Nephron (organoid): Measurements from ENCODE around the gene PSAP.

ENCODE experiments used
- H3K27ac Mint-ChIP-seq, 3 experiments: 2 replicates each; pipeline ENCODE4 v1.8.0; 2020; ENCODE audit warnings: mixed read lengths in 3 of 3, mild to moderate bottlenecking in 2 of 3, moderate library complexity in 1 of 3
- H3K27me3 Mint-ChIP-seq: 2 replicates; pipeline ENCODE4 v1.8.0; 2021; ENCODE audit warnings: low read depth, mild to moderate bottlenecking, moderate library complexity, mixed read lengths
- H3K36me3 Mint-ChIP-seq: 2 replicates; pipeline ENCODE4 v1.8.0; 2020; ENCODE audit warnings: low read depth, mixed read lengths
- H3K4me1 Mint-ChIP-seq: 2 replicates; pipeline ENCODE4 v1.8.0; 2020; ENCODE audit warnings: mixed read lengths
- H3K4me3 Mint-ChIP-seq, 3 experiments: 2 replicates each; pipeline ENCODE4 v1.8.0; 2020; ENCODE audit warnings: mild to moderate bottlenecking in 3 of 3, mixed read lengths in 3 of 3, moderate library complexity in 2 of 3
- H3K9me3 Mint-ChIP-seq: 2 replicates; pipeline ENCODE4 v1.8.0; 2020; ENCODE audit warnings: mixed read lengths
- TF ChIP-seq, protein P1 (sequence below), 3 experiments: fragments of 200-600 bp; sonication (generic); IDR thresholded peaks; one replicate each; pipeline ENCODE4 v1.5.0; 2021; ENCODE audit warnings: antibody characterized with exemption in 3 of 3; ENCODE audit not compliant: unreplicated experiment in 3 of 3

PSAP gene

DNA sequence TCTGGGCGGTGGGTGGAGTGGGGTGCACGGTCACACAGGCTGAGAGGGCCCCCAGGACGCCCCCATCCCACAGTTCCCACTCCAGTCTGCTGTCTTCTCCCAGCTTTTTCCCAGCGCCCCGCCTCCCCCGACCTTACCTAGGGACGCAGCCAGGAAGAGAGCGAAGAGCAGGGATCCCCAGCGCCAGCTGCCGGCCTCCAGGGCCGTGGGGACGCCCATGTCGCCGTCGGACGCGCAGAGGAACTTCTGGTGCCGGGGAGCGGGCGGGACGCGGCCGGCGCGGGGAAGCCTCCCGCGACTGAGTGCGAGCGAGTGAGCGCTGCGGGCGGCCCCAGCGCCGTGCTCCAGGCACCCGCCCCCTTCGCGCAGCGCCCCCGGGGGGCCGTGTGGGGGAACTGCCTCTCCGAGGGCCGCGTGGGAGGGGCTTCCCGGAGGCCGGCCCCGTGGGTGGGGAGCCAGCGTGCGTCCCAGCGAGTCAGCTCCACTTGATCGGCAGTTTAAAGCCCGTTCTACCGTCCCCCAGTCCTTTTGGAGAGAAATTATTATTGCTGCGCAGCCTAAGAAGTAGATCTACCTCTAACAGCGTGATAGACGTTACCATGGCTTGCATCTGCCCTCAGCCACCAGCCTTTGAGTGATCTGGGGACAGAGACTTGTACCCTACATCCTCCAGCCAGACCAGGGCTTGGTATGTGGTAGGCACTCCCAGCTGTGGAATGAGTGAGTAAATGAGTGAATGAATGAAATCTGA, 77.7 kb downstream of the PSAP start, which contains the start of gene VSIR:
TSS of gene VSIR (minus strand) at position 300 of the 751 bp plus-strand sequence. CDS start at position 219, 81 bp downstream.
- Mint-ChIP-seq H3K4me3 (peak within 1 kb of the TSS; percentile 72 to 79 (median 73)), H3K27ac (peak within 1 kb of the TSS in 1 of 3 experiments; percentile 36), H3K27me3 (peaks cover 31% of the 10 kb centered on the region), H3K9me3 (no peaks in the 10 kb centered on the region), H3K4me1 (peaks cover 35% of the 10 kb centered on the region), H3K36me3 (no peaks in the 10 kb centered on the region)
- TF ChIP-seq, protein P1, sequence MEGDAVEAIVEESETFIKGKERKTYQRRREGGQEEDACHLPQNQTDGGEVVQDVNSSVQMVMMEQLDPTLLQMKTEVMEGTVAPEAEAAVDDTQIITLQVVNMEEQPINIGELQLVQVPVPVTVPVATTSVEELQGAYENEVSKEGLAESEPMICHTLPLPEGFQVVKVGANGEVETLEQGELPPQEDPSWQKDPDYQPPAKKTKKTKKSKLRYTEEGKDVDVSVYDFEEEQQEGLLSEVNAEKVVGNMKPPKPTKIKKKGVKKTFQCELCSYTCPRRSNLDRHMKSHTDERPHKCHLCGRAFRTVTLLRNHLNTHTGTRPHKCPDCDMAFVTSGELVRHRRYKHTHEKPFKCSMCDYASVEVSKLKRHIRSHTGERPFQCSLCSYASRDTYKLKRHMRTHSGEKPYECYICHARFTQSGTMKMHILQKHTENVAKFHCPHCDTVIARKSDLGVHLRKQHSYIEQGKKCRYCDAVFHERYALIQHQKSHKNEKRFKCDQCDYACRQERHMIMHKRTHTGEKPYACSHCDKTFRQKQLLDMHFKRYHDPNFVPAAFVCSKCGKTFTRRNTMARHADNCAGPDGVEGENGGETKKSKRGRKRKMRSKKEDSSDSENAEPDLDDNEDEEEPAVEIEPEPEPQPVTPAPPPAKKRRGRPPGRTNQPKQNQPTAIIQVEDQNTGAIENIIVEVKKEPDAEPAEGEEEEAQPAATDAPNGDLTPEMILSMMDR (IDR thresholded peaks at IDR 0.05; ENCODE audit: unreplicated experiment in 3 of 3) = peak; percentile 78 to 94 (median 83)

- H3K4me3 Mint-ChIP-seq = peak overlapping the region; percentile 51 to 72 (median 60)
- H3K27me3 Mint-ChIP-seq = peaks cover 31% of the 10 kb centered on the region
- peaks cover 38% of the 10 kb centered on the region for H3K4me1 Mint-ChIP-seq
- TF ChIP-seq, protein P1 (IDR thresholded peaks at IDR 0.05; ENCODE audit: unreplicated experiment in 3 of 3) = no peak
- H3K27ac Mint-ChIP-seq = no peak overlapping the region
- no peaks in the 10 kb centered on the region for H3K36me3 Mint-ChIP-seq
- H3K9me3 Mint-ChIP-seq = no peaks in the 10 kb centered on the region
These were observed 78.2 kb downstream of the PSAP start for GRCh38 chr10:71772832-71773220.

DNA sequence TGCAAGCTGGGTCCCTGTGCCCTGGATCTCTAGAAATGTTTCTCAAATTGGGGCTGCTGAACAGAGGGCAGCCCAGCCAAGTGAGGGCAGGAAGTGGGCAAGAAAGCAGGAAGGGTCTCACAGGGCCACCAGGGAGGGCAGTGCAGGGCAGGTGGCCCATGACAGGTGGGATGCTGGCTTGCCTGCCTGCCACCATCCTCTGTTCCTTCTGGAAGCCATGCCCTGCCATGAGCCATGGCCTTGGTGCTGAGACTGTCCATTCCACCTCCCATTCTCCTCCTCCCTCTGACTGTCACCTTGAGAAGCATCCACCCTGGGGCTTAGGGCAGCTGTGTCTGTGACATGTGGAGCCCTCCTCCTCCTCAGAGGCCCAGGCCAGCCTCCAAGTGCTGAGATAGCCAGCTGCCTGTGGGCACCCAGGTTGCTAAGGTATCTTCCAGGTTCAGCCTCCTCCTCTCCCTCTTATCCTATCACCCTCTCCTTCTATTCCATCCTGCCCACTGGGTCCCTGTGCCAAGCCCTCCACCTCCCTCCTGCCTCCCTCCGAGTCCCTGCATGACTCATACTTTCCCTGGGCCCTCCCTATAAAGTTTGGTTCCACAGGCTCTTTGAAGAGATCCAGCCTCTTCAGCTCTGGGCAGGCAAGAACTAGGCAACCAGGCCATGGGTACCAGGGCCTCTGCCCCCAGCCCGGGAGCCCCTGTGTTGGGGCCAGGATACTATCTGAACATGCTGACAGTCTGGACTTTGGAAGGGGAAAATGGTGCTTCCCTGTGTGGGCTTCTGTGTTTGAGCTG, 79.0 kb downstream of the PSAP start:
- no peaks in the 10 kb centered on the region for H3K36me3 Mint-ChIP-seq
- no peaks in the 10 kb centered on the region for H3K9me3 Mint-ChIP-seq
- peaks cover 23% of the 10 kb centered on the region for H3K27me3 Mint-ChIP-seq
- no peak overlapping the region for H3K27ac Mint-ChIP-seq
- peaks cover 46% of the 10 kb centered on the region for H3K4me1 Mint-ChIP-seq
- TF ChIP-seq, protein P1 (IDR thresholded peaks at IDR 0.05; ENCODE audit: unreplicated experiment in 3 of 3) = no peak
- peak overlapping the region; percentile 0 to 32 (median 29) for H3K4me3 Mint-ChIP-seq

GRCh38 chr10:71771204-71771603, 79.8 kb downstream of the PSAP start:
- Mint-ChIP-seq H3K9me3 (no peaks in the 10 kb centered on the region), H3K4me3 (no peak overlapping the region), H3K4me1 (peaks cover 52% of the 10 kb centered on the region), H3K36me3 (no peaks in the 10 kb centered on the region), H3K27me3 (peaks cover 20% of the 10 kb centered on the region), H3K27ac (no peak overlapping the region)
- TF ChIP-seq, protein P1 (IDR thresholded peaks at IDR 0.05; ENCODE audit: unreplicated experiment in 3 of 3) = no peak

DNA sequence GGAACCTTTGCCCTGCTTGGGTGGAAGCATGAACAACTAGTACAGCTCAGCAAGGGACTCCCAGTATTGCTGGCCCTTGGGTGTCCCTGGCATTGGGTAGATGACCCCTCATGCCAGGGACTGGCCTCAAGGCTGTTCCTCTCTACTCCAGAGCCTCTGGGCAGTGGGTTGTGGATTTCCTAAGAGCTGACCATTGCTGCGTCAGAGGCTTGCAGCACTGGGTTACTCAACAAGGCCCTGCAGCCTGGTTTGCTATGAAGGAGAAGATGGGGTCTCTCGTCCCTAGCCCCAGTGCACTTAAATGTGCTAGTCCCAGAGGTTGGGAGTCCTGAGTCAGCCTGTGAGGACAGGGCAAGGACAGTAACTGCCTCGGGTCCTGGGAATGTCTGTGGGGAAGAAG, 80.3 kb downstream of the PSAP start:
- Mint-ChIP-seq H3K36me3 (no peaks in the 10 kb centered on the region), H3K9me3 (no peaks in the 10 kb centered on the region), H3K4me1 (peaks cover 51% of the 10 kb centered on the region), H3K4me3 (no peak overlapping the region), H3K27me3 (peaks cover 17% of the 10 kb centered on the region), H3K27ac (no peak overlapping the region)
- TF ChIP-seq, protein P1 (IDR thresholded peaks at IDR 0.05; ENCODE audit: unreplicated experiment in 3 of 3) = no peak
